Femur (tissue), 1 donor: Measurements from ENCODE around the gene ANKRD66.
A peak's percentile ranks its signal among the peaks of the same experiment; 100 is the strongest.
"Not testable (repeated sequence)": the region's sequence is repeated elsewhere in the genome, so short reads cannot be mapped to it uniquely, and the experiment has no call there.

ENCODE experiments used
- DNase-seq: peaks from one replicate; pipeline ENCODE4 v3.0.0-alpha.2; 2017

ANKRD66 gene

DNA sequence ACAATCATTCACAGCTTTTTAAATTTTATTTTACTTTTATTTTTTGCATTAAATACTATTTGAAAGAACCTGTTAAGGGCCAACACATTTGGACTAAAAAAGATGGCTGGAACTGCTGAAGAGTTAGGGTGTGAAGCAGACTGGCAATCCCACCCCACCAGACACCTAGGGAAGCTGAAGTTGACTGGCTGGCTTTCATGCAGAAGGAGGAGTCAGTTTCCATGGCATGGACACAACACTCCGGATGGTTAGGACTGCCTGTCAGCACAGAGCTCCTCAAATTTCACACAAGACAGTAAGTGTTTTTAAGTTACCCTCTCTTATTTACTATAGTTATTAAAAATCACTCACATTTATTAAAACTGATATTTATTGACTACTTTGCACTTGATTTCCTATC, at the start of gene ANKRD66:
Gene ANKRD66 (plus strand): TSS at position 238 of the 400 bp plus-strand sequence. CDS start 5,016 bp downstream, outside the sequence.
- peak; percentile 22 for DNase-seq

DNA sequence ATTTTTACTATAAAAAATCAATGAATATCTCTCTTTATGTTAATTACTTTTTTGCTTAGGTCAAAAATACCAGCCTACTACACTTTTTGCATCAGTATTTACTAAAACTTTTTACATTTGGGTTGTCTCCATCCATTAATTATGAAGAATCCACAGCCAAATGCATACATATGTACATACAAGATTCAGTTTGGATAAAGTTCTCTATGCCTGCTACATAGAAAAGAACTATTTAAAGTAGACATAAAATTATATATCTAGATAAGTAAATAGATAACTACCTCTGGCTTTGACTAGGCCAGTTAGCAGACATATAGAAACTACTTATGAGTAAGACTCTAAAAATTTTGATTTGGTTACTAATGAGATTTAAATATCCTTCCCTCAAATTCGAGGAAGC, 46.8 kb upstream of the ANKRD66 start:
- DNase-seq: no peak

DNA sequence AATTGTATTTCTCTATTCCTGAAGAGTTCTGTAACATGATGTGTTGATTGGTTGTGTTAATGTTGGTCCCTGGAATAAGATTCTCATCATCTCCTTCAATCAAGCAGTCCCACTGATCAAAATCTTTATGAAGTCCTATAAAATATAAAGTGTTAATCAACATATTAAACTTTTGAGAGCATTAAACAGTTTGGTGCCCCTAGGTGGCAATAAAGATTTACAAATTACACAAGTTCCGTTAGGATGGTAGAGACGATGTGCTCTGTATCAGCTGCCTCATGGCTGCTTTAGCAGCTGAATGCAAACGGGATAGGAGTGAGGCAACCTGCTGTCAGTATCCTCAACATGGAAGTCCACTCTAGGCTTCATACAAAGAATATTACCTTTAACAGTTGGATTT, 42.2 kb upstream of the ANKRD66 start:
- no peak for DNase-seq

DNA sequence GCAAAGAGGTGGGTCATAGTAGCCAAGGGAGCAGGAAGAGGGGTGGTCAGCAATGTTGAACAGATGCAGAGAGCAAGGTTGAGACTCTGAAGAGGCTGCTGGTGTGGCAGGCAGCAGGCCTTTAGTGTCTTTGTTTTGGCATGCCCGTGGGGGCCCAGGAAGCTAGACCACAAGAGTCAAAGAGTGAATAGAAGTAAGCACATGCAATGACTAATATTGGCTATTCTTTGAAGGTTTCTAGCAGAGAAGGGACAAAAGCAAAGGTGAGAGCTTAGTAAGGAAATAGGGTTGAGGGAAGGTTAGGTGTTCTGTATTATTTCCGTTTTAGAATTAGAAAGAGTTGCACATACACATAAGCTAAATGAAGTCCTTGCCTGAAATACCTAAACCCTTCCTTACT, 40.3 kb upstream of the ANKRD66 start:
- no peak for DNase-seq

DNA sequence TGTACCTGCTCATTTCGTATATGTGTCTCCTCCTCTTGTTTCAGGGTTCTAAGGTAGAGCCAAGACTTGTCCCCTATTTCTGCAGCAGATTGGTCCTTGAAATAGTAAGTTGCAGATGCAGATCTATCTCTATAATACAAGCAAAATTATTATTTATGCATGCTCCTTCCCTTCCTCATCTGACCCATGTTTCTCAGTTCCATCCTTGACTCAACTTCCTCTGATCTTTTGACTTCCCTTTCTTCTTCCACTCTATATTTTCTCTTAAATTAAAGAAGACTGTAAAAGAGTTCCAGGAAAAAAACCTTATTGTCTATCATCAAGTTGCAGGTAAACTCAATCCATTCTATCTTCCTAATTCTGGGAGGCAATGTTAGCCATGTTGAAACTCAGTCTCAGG, 35.2 kb upstream of the ANKRD66 start:
- no peak for DNase-seq

DNA sequence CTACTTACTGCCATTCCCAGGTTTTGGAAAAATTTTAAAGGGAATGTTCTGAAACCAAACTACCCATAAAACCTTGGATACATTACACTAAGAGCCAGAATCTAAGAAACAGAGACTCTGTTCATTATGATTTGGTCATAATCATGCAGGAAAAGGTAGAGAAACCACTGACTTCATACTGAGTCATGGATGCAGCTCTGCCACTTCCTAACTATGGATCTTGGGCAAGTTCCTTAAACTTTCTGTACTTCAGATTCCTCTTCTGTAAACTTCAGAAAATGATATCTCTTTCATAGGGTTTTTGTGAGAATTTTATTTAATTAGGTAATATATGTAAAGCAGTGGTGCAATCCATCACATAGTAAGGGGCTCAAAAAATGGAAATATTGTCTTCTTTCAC, 31.6 kb upstream of the ANKRD66 start:
- DNase-seq: no peak

DNA sequence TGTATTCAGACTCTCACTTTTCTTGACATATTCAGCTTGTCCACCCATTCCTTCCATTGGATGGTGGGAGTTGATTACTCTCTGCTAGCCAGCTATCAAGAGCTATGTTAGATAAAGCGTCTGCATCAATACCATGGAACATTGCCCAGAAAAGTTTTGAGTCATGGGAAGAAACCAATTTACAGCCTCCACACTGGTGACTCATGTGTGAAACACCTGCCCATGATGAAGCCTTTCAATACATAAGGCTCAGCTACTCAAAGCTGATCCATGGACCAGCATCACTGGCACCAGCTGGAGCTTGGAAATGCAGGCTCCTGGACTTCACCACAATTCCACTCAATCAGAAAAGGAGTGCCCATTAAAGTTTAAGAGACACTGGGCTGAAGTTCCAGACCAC, 27.6 kb upstream of the ANKRD66 start:
- DNase-seq: no peak

DNA sequence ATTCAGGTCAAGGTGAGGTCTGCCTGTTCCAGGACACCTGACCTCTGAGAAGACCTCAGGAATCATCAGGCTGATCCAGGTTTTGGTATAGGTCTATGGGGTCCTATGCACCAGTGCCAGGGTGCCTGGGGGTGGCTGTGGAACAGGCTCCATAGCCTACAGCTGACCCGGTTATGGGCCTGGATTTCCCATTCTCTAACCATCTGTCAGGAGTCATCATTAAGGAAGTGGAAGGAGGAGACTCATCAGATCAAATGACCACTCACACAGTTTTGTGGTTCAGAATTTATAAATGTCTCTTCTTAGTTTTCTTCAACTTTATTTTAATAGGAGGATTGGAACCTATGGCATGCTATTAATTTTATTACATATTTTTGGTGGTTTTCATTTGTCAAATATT, 26.3 kb upstream of the ANKRD66 start:
- no peak for DNase-seq

DNA sequence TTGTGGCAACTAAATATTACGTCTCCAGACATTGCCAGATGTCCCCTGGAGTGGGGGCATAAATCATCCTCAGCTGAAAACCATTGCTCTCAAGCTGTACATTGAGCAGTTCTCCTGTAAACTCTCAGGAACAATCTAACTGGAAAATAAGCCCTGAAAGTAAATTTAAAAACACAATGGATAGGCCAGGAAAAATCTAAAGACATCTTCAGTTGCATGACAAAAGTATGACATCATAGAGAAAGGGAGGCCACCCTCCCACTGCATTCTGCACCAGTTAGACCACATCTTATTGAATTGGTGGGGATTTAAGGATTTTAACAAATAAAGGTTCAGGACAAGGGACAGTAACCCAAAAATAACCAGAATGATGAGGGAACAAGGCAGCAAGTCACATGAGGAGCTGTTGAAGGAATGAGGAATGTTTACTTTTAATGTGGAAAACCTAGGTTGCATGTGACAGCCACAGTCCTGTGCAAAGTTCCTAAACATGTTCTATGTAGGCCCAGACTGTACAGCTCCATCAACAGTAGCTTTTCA, 16.9 kb upstream of the ANKRD66 start:
- DNase-seq: no peak

DNA sequence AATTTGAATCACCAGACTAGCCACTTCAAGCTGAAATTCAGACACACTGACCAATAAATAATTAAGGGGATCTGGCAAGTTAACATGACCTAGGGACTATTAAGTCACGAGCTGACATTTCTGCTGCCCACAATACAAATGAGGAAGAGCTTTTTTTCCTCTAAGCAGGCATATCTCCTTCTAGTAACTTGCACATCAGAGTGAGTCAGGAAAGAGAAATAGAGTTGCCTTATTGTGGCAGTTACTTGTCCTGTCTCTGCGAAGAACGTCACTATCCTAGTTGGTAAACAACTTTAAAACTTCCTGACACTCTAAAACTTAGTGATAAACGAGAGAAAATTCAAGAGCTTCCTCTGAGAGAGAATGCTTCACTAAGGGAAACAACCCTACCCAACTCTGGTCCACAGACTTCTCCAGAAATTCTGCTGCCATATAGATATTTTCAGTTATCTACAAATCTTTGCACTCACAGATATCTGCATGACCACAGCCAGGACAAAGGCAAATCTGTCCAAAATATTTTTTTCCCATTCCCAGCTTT, 15.7 kb upstream of the ANKRD66 start:
- DNase-seq: no peak

DNA sequence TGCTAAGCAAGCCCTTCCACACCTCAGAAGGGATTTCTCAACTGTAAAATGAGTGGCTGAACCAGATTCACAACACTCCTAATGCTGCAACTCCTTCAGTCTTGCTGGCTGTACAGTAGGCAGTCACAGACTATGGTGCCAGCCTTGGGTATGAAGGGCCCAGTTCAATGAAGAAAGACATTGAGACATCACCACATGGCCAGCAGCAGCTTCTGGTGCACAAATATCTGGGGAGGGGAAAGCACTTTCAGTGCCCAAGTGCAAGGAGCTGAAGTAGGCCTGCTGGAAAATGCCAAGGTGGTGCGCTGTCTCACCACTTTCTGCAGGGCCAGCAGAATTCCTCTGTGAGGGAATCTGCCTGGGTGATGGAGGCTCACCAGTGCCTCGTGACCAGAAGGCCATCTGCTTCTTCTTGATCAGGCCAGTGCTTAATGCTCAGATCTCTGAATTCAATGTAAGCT, 13.4 kb upstream of the ANKRD66 start:
- no peak for DNase-seq

DNA sequence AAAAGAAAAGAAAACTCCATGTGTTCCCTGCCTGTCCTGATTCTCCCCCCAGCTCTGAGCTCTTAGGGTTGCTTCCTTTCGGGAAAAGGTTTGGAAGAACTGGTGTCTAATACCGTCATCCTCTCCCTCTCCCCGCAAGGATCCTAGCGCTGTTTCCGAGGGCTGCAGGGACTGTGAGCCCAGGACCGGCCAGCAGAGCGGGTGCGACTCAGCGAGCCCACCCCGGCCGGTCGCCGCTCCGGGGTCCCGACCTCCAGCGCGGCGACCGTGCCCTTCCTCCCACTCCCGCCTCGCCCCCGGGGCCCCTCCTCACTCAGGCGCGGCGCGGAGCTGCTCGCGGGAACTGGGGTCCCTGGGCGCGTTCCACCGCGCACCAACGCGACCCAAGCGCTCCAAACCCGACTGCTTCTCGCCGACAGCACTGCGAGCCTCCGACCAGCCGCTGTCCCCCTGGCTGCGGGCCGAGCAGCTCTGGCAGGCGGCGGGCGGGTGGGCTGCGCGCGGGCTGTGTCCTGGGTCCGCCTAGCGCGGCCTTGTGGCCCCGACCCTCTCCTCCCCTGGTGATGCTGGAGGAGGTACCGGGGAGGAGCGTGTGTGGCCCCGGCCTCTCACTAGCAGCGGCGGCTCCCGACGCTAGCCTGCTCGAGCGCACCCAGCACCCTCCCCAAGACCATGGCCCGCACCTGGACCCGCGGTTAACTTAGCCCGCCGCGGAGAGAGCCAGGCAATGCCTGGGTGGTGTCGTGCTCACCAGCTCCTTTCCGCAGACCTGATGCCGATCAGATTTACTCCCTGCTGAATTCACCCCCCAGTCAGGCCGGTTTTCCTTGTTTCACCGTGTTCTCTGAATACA, 11.6 kb upstream of the ANKRD66 start, which contains the start of gene PLA2G7:
Gene PLA2G7 (minus strand): TSS at position 509 of the 853 bp plus-strand sequence. CDS start 12,484 bp downstream, outside the sequence.
- peak; percentile 40 for DNase-seq

DNA sequence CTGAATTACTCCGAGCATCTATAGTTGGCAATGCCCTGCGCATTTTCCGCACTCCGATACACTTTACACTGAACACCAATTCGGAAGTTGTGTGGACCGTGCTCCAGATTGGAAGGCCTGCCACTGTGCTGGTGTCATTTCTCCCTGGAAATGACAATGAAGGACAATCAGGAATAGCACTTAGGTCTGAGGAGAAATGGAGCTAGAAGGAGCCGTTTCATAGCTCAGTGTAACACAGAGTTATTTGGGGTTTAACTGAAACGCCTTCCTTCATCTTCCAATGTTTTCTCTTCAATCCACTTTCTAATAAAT, 11.1 kb upstream of the ANKRD66 start:
- no peak for DNase-seq

DNA sequence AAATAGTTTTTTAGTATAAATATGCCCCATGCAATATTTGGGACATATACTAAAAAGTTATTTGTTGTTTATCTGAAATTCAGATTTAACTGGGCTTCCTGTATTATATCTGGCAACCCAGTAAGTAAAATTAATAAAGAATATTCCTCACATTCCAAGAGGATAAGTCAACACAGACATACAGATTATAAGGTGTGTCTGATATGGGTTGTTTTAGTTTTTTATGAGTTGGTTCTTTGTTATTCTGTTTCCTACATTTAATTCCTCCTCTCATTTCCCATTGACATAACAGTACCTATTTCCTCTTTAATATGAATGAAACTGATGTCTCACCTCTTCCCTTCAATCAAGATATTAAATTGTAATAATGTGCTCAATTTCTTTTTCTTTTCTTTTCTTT, 9.8 kb upstream of the ANKRD66 start:
- no peak for DNase-seq

DNA sequence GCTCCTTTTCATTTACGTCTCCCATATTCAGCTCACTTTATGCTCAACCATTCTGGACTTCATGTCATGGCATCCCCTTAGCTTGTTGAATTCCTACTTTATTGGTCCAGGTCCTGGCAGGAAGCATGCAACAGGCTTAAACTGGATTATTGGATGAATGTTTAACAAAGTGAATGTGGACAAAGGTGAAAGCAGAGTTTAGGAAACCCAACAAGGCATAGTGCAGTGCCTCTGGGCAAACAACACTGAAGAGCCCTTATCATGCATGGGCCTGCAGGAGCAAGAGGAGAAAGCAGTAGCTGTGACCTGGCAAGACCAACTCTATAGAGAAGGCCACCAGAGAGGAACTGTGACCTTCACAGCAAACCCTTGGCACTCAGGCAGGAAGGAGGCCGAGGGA, 5.3 kb upstream of the ANKRD66 start:
- DNase-seq: no peak

DNA sequence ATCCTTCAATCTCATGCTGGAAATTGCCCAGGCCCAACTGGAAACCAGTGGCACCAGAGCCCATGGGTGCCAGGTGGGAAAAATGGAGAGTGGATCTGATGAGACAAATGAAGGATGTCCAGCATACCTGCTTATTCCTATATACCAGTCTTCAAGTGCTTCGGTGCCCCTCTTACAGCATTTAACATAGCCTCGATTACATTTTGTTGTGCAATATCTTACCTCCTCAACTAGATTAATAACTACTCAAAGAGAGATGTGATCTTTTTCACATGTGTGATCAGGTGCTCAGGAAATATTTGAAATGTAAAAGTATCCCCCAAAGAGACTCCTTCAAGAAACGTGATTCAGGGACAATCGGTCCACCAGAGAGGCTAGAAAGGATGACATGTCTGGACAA, 4.8 kb upstream of the ANKRD66 start:
- DNase-seq: no peak

DNA sequence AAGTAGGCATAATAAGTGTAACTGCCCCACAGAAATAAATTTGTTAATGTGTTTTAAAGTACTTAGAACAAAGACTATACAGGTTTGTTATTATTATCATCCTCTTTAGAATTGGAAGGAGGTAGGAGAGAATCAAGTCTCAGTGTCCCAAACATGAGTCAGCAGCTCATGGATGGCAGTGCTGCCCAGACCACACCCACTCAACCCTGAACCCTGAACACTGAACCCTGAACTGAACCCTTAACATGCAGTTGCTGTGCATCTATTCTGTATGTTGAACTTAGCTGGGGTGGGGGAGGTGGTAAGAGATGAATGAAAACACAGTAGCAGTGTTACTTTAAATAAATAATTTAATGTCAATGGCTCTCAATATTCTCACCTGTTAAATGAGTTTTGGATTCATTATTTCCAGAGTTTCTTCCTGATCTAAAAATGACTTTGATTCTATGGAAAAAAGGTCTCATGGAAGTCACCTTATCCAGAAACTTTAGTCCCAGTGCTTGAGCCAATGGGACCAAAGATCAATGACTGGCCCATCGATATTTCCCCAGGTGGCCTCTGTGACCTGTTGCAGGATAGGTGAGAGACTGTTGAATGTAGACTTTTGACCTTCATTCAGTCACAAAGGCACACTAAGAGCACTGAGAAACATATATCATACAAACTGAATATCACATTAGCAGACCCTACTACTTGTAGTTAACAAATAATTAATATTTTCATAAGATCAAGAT, 3.1 kb upstream of the ANKRD66 start:
- no peak for DNase-seq

DNA sequence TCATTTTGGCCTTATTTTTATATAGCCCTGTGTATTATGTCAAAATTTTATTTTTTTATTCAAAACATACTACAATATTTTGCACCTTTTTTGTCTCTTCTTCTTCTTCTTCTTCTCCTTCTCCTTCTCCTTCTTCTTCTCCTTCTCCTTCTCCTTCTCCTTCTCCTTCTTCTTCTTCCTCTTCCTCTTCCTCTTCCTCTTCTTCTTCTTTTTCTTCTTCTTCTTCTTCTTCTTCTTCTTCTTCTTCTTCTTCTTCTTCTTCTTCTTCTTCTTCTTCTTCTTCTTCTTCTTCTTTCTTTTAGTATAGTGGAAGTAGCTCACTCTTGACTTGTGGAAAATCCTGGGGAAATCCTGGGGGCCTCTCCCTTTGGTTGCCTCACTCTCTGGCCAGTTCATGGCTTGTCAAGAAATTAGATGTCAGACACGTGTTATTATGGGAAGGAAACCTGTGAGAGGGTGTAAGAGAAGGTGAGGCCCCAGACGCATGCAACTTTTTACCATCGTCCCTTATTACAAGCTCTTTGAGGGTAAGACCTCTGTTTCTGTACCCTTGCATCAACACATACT, 2.5 kb upstream of the ANKRD66 start:
- DNase-seq: not testable (repeated sequence)

DNA sequence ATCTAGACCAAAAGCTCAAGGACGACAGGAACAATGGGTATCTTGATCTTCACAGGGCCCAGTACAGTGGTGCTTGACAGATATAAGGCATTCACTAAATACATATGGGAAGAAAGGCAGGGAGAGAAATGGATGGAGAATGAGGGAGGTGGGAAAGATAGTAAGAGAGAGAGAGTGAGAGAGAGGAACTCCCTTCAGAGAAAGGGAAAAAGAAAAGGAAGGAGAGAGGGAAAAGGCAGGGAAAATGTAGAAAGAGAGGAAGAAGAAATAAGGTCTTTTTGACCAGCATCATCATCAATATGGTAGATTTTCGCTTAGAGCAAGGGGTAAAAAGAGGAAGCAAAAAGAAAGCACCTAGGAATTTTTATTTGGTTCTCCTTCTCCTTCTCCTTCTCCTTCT, 760 bp upstream of the ANKRD66 start:
- DNase-seq: no peak

DNA sequence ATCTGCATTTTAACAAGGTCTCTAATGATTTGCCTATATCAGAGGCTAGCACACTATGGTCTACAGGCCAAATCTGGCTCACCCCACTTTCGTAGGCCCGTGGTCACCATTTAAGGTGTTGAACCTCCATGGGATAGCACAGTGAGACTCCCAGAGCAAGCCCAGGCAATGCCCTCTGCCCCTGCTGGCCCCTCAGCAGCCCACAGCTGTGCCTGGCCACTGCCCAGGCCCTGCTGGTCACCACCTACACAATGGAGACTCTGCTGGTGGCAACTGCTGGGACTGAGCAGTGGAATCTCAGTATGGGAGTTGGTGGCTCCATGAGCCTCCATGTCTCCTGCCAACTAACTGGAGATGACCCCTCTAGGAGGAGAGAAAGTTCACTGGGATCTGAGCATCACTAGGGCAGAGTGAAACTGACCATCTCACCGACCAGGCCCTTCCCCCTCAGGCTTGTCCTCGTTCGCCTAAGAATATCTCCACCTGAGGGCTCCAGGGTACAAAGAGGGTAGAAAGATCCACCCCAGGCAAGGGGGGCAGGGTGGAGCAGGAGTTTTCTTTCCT, 2.3 kb downstream of the ANKRD66 start:
- no peak for DNase-seq

DNA sequence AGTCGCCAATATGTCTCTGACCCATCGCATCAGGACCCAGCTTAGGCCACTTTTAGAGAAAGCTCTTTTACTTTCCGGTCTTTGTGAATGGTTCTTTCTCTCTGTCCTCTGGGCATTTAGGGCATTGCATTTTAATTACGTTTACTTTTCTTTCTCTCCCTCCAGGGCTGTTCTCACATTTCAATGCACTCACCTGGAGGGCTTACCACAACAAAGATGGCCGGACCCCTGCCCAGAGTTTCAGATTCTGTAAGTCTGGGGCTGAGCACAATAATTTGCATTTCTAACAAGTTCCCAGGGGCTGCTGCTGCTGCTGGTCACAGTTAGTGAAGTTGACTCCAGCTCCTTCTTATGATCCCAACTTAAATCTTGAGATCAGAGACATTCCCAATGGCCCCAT, 3.0 kb downstream of the ANKRD66 start:
- no peak for DNase-seq

DNA sequence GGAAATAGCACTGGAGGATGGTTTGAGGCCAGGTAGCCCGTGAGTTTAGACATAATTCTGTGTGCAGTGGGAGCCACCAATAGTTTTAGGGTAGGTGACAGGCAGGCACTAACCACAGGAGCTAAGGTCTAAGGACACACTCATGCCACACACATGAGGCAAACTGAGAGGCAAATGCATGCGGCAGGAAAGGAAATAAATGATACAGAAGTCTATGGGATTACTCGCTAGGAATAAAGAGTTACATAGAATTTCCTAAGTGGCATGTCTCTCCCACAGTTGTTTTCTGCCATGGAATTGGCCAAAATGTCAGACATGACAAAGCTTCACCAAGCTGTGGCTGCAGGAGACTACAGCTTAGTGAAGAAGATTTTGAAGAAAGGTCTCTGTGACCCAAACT, 4.9 kb downstream of the ANKRD66 start:
- no peak for DNase-seq

DNA sequence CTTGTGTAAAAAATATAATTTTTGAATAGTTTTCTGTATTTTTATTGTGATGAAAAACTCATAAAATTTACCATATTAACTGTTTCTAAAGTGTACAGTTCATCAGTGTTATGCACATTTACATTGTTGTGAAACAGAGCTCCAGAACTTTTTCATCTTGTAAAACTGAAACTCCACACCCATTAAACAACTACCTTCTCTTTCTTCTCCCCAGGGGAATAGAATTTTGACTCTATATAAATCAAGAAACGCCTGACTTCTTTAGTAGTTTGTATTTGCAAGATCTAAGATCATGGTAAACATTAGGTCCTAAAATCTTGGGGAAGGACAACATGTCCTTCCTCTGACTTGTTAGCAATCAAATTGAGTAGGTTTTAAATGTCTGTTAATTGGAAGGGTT, 9.1 kb downstream of the ANKRD66 start:
- no peak for DNase-seq
